GM18907 (cell line): ENCODE results near the gene CDHR5.

Source experiments
- ATAC-seq: cut with Tn5 transposase; IDR thresholded peaks from one replicate; pipeline ENCODE4 v1.9.1; 2021; ENCODE audit warnings: mild to moderate bottlenecking, moderate library complexity; ENCODE audit not compliant: unreplicated experiment

CDHR5 gene

GRCh38 chr11:623999-624704 lies 603 bp downstream of the CDHR5 start:
- no peak for ATAC-seq

- ATAC-seq: no peak
Observed at GRCh38 chr11:623349-623869, 1.3 kb downstream of the CDHR5 start.

GRCh38 chr11:621838-622237 lies 2.9 kb downstream of the CDHR5 start:
- no peak for ATAC-seq

GRCh38 chr11:620935-621814 lies 3.6 kb downstream of the CDHR5 start:
- no peak for ATAC-seq

GRCh38 chr11:620201-620600 lies 4.6 kb downstream of the CDHR5 start:
- no peak for ATAC-seq

GRCh38 chr11:619628-620050 lies 5.1 kb downstream of the CDHR5 start:
- no peak for ATAC-seq

GRCh38 chr11:618856-619627 lies 5.7 kb downstream of the CDHR5 start:
- ATAC-seq: no peak

- ATAC-seq: no peak
Observed at GRCh38 chr11:617912-618682, 6.7 kb downstream of the CDHR5 start.

GRCh38 chr11:617199-617911 lies 7.4 kb downstream of the CDHR5 start:
- no peak for ATAC-seq

GRCh38 chr11:616320-617198 lies 8.2 kb downstream of the CDHR5 start:
- no peak for ATAC-seq

- peak; percentile 79 for ATAC-seq
Observed at GRCh38 chr11:615504-616319, 9.0 kb downstream of the CDHR5 start, which contains the start of gene IRF7. IRF7 (minus strand) TSS chr11:615950; CDS start chr11:615364, 586 bp downstream.

GRCh38 chr11:614623-615503 lies 9.9 kb downstream of the CDHR5 start:
- no peak for ATAC-seq

- no peak for ATAC-seq
Observed at GRCh38 chr11:614021-614622, 10.6 kb downstream of the CDHR5 start.

GRCh38 chr11:613369-613968 lies 11.3 kb downstream of the CDHR5 start:
- no peak for ATAC-seq

GRCh38 chr11:612961-613300 lies 11.8 kb downstream of the CDHR5 start:
- ATAC-seq: no peak
